KMS-11 (cell line): ENCODE results near the gene STAMBPL1.

Experiments used
- H2AFZ ChIP-seq: fragments of 200-600 bp; sonication (generic); 2 replicates; pipeline ENCODE4 v1.6.1; 2016; ENCODE audit warnings: antibody characterized with exemption, mixed run types, low read depth
- H3K27ac ChIP-seq: fragments of 200-600 bp; sonication (generic); 2 replicates; pipeline ENCODE4 v1.6.1; 2016; ENCODE audit warnings: mild to moderate bottlenecking, mixed run types
- H3K27me3 ChIP-seq: fragments of 200-600 bp; sonication (generic); 2 replicates; pipeline ENCODE4 v1.6.1; 2017; ENCODE audit warnings: mild to moderate bottlenecking, low read depth, mixed run types, moderate library complexity; ENCODE audit not compliant: insufficient read depth
- H3K36me3 ChIP-seq: fragments of 200-600 bp; sonication (generic); 2 replicates; pipeline ENCODE4 v1.6.1; 2017; ENCODE audit warnings: mild to moderate bottlenecking, mixed run types; ENCODE audit not compliant: insufficient read depth
- H3K4me1 ChIP-seq: fragments of 200-600 bp; sonication (generic); 2 replicates; pipeline ENCODE4 v1.6.1; 2016; ENCODE audit warnings: mild to moderate bottlenecking, low read depth, mixed run types; ENCODE audit not compliant: poor library complexity, severe bottlenecking
- H3K4me2 ChIP-seq: fragments of 200-600 bp; sonication (generic); 2 replicates; pipeline ENCODE4 v1.7.0; 2016; ENCODE audit warnings: mild to moderate bottlenecking, mixed run types
- H3K4me3 ChIP-seq: fragments of 200-600 bp; sonication (generic); IDR thresholded peaks from 2 replicates; pipeline ENCODE4 v1.6.1; 2017; ENCODE audit warnings: low read depth, low read length, mixed read lengths; ENCODE audit not compliant: insufficient read depth
- H3K79me2 ChIP-seq: fragments of 200-600 bp; sonication (generic); 2 replicates; pipeline ENCODE4 v1.6.1; 2016; ENCODE audit warnings: low read depth, mixed run types; ENCODE audit not compliant: insufficient read depth
- H3K9ac ChIP-seq: fragments of 200-600 bp; sonication (generic); 2 replicates; pipeline ENCODE4 v1.6.1; 2016; ENCODE audit warnings: mild to moderate bottlenecking, mixed run types
- H4K20me1 ChIP-seq: fragments of 200-600 bp; sonication (generic); 2 replicates; pipeline ENCODE4 v1.6.1; 2016; ENCODE audit warnings: mild to moderate bottlenecking, mixed run types; ENCODE audit not compliant: insufficient read depth
- TF ChIP-seq, protein P1 (sequence below): fragments of 200-600 bp; sonication (generic); conservative IDR thresholded peaks from 2 replicates; pipeline ENCODE4 v1.6.1; 2017; ENCODE audit warnings: low read depth, mild to moderate bottlenecking, antibody characterized with exemption, low read length, moderate library complexity, mixed read lengths

STAMBPL1 gene

DNA sequence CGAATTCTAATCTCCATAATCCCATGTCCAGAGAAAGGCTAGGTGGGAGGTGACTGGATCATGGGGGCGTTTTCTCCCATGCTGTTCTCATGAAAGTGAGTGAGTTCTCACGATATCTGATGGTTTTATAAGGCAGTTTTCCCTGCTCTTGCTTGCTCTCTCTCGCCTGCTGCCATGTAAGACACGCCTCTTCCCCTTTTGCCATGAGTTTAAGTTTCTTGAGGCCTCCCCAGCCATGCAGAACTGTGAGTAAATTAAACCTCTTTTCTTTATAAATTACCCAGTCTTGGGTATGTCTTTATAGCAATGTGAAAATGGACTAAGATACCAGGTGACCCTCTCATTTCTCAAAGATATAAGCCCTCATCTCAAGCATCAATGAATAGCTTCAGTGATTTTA is 73.6 kb downstream of the STAMBPL1 start:
- no peaks in the 10 kb centered on the region for H3K36me3 ChIP-seq
- no peak overlapping the region for H3K4me3 ChIP-seq
- H4K20me1 ChIP-seq: no peaks in the 10 kb centered on the region
- TF ChIP-seq, protein P1, sequence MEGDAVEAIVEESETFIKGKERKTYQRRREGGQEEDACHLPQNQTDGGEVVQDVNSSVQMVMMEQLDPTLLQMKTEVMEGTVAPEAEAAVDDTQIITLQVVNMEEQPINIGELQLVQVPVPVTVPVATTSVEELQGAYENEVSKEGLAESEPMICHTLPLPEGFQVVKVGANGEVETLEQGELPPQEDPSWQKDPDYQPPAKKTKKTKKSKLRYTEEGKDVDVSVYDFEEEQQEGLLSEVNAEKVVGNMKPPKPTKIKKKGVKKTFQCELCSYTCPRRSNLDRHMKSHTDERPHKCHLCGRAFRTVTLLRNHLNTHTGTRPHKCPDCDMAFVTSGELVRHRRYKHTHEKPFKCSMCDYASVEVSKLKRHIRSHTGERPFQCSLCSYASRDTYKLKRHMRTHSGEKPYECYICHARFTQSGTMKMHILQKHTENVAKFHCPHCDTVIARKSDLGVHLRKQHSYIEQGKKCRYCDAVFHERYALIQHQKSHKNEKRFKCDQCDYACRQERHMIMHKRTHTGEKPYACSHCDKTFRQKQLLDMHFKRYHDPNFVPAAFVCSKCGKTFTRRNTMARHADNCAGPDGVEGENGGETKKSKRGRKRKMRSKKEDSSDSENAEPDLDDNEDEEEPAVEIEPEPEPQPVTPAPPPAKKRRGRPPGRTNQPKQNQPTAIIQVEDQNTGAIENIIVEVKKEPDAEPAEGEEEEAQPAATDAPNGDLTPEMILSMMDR: no peak
- H3K27ac ChIP-seq: no peak overlapping the region
- H3K9ac ChIP-seq: no peak overlapping the region
- H3K27me3 ChIP-seq: no peaks in the 10 kb centered on the region
- no peaks in the 10 kb centered on the region for H3K4me1 ChIP-seq
- no peak overlapping the region for H3K4me2 ChIP-seq
- H2AFZ ChIP-seq: no peak overlapping the region
- H3K79me2 ChIP-seq: no peaks in the 10 kb centered on the region

DNA sequence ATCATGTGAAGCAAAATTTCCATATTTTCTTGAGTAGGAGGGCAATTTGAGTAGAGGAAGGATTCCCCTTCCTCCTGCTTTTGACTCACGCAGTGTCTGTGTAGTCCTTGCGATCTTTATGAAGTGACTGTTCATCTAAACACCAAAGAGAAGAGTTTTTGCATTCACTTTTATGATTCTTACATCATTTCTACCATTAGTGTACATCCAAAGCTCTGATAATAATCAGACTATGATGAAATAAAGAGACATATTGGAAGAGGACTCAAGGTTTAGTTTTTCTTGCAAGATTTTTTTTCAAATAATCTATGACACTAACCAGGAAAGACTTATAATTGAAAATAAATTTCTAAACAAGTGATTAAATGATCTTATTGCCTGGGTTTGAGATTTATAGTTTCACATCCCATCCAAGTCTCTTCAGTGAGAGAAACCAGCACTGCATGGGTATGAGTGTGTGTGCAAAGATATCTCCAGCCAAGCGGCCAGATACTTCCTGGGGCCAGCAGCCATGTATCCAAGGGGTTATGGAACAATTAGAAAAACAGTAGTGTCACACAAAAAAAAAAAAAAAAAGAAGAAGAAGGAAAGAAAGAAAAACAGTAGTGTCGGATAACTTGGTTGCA is 74.5 kb downstream of the STAMBPL1 start:
- Histone ChIP-seq H3K79me2 (no peaks in the 10 kb centered on the region), H3K4me2 (no peak overlapping the region), H3K27me3 (no peaks in the 10 kb centered on the region), H3K4me1 (no peaks in the 10 kb centered on the region), H3K9ac (no peak overlapping the region), H2AFZ (no peak overlapping the region), H3K36me3 (no peaks in the 10 kb centered on the region), H3K4me3 (no peak overlapping the region), H4K20me1 (no peaks in the 10 kb centered on the region), H3K27ac (no peak overlapping the region)
- TF ChIP-seq, protein P1: no peak

DNA sequence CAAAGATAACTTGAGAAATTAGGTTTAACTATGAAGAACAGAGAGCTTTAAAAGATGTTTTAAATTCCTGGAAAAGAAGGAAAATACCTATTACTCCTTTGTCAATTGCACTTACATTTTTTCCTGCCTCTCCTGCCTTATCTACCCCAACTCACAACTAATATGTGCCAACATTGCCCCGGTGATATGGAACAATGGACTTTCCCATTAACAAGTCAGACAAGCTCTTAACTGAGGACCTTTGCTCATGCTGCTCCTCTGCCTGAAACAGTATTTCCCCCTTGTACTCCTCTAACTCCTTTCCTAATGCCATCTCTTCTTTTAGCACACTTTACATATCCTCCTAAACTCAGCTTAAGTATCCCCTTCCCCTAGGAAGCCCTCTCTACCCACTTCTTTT is 77.3 kb downstream of the STAMBPL1 start:
- H3K4me2 ChIP-seq: no peak overlapping the region
- TF ChIP-seq, protein P1: no peak

DNA sequence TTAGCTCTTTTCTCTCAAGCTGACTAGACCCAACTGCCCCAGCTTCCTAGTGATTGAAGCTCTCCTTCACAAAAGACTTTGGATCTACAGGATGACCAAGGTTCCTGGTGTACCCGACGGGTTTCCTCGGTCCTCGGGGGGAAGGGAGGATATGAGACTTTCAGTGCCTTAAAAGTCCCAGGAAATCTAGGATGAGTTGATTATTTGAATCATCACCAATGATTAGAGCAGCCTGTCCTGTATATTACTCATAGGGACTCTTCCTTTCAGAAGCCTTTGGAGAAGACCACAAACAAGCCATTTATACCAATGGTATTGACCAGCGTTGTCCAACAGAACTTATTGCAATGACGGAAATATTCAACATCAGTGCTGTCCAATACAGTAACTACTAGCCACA is 78.7 kb downstream of the STAMBPL1 start:
- Histone ChIP-seq H3K4me2 (no peak overlapping the region), H3K9ac (no peak overlapping the region), H3K27ac (no peak overlapping the region), H3K36me3 (no peaks in the 10 kb centered on the region), H3K79me2 (no peaks in the 10 kb centered on the region), H3K4me3 (no peak overlapping the region), H2AFZ (no peak overlapping the region), H4K20me1 (no peaks in the 10 kb centered on the region), H3K27me3 (no peaks in the 10 kb centered on the region), H3K4me1 (peaks cover 8% of the 10 kb centered on the region)
- TF ChIP-seq, protein P1: no peak

More for the DNA sequence above, 77.3 kb downstream of the STAMBPL1 start:
- H3K9ac ChIP-seq: no peak overlapping the region
- H3K27ac ChIP-seq: no peak overlapping the region
- no peaks in the 10 kb centered on the region for H3K27me3 ChIP-seq
- H3K4me3 ChIP-seq: no peak overlapping the region
- peaks cover 6% of the 10 kb centered on the region for H3K4me1 ChIP-seq
- H3K79me2 ChIP-seq: no peaks in the 10 kb centered on the region
- no peak overlapping the region for H2AFZ ChIP-seq
- no peaks in the 10 kb centered on the region for H4K20me1 ChIP-seq
- no peaks in the 10 kb centered on the region for H3K36me3 ChIP-seq
